Right lobe of liver (tissue), 6 donors: ENCODE data around the gene NANOG. TPM values are rescaled to one million over a fixed set of nuclear protein-coding genes. Genes with fewer than 3 reads are reported as not detected.
"Not testable (repeated sequence)": the region's sequence is repeated elsewhere in the genome, so short reads cannot be mapped to it uniquely, and the experiment has no call there.

Experiments used
- ATAC-seq, 4 donors: fragments of 200-7000 bp; cut with Tn5 transposase; one replicate each; pipeline ENCODE4 v1.9.1; 2020; ENCODE audit warnings: mild to moderate bottlenecking in 4 of 4, moderate library complexity in 4 of 4
- DNase-seq, 3 donors: peaks; one replicate each; pipeline ENCODE4 v3.0.0-alpha.2; 2020
- H3K27ac ChIP-seq, 3 donors: fragments of 200-600 bp; one replicate each; pipeline ENCODE4 v1.8.0; 2022
- H3K27me3 ChIP-seq, 2 donors: fragments of 200-600 bp; one replicate each; pipeline ENCODE4 v1.8.0; 2022
- H3K36me3 ChIP-seq, 4 donors: fragments of 200-600 bp; sonication (generic) in 1 of 4; one replicate each; pipeline versions ENCODE4 v1.5.1 to v1.8.0; 2017 to 2022; ENCODE audit warnings: control low read depth in 1 of 4
- H3K4me1 ChIP-seq, 4 donors: fragments of 200-600 bp; sonication (generic) in 1 of 4; one replicate each; pipeline versions ENCODE4 v1.5.1 to v1.8.0; 2017 to 2022; ENCODE audit warnings: control low read depth in 1 of 4
- H3K4me3 ChIP-seq, 3 donors: fragments of 200-600 bp; one replicate each; pipeline ENCODE4 v1.8.0; 2022
- H3K9me3 ChIP-seq, 4 donors: fragments of 200-600 bp; sonication (generic) in 1 of 4; one replicate each; pipeline versions ENCODE4 v1.5.1 to v1.8.0; 2017 to 2022; ENCODE audit warnings: control low read depth in 1 of 4
- CTCF ChIP-seq, 4 donors: fragments of 200-600 bp in 3 of 4; fragments of 450-650 bp in 1 of 4; IDR thresholded peaks; one replicate each; pipeline versions ENCODE4 v1.5.1 to v1.8.0; 2016 to 2022; ENCODE audit warnings: antibody characterized with exemption in 4 of 4, mild to moderate bottlenecking in 2 of 4
- POLR2A ChIP-seq: fragments of 450-650 bp; IDR thresholded peaks from one replicate; pipeline ENCODE4 v1.6.1; 2017; ENCODE audit warnings: antibody characterized with exemption, mild to moderate bottlenecking
- WGBS: methylation state at CpG from one replicate; pipeline ENCODE4 v1.1.6; 2018; ENCODE audit warnings: low coverage, low lambda C conversion rate; ENCODE audit not compliant: insufficient coverage; ENCODE audit errors: missing lambda C conversion rate; 5-methylcytosine and 5-hydroxymethylcytosine counted together
- intact Hi-C, 2 donors: fragments of 100-400 bp; cut with DNase I; formaldehyde crosslinking; loops; one replicate each; pipeline versions ENCODE4 v1.11.2 to v1.14.1; 2022
- small RNA-seq, 2 experiments: library from RNA; depleted of rRNA; stranded (forward); fragments of <200 nt; gene quantifications; one replicate each; pipeline ENCODE3, GENCODE V24; 2016
- total RNA-seq, 6 experiments: library from RNA; depleted of rRNA in 2 of 6; stranded (reverse); fragments of >200 nt in 2 of 6; fragmentation: NEBNext Ultra II Directional in 3 of 6; extraction: Animal tissue kit (Norgen Biotek cat#: 25700) in 3 of 6; gene quantifications; one replicate each; pipeline versions ENCODE4 v1.1.0 to v1.2.4, GENCODE V29; 2016 to 2023
- donor health status: DM: no; HTN: yes; CAD: no.
- donor health status: DM: no; HTN: no; CAD: no.
- donor health status: DM: no; HTN: no; CAD: no.
- donor health status: DM: no; HTN: yes; CAD: no.
- donor health status: DM: no; HTN: yes; CAD: no.

The NANOG gene
- total RNA-seq, 6 experiments from 2014 or later = 0.06 to 0.46 (median 0.28) TPM; not detected in 3

GRCh38 chr12:7842444-7842843, 53.2 kb downstream of the NANOG start:
- H3K4me1 ChIP-seq, H3K27me3 ChIP-seq, DNase-seq, ATAC-seq, H3K9me3 ChIP-seq, intact Hi-C loops, H3K4me3 ChIP-seq, H3K36me3 ChIP-seq, H3K27ac ChIP-seq: not testable (repeated sequence)
- WGBS = 96% methylated on average over 8 of the region's 9 CpGs

GRCh38 chr12:7843149-7843548, 53.9 kb downstream of the NANOG start:
- H3K4me1 ChIP-seq, H3K27ac ChIP-seq, H3K9me3 ChIP-seq, intact Hi-C loops, H3K36me3 ChIP-seq, H3K27me3 ChIP-seq, H3K4me3 ChIP-seq, DNase-seq: not testable (repeated sequence)
- peak in 3 of 4 donors; percentile 34 to 71 (median 48) for ATAC-seq
- 40% methylated on average over 5 of the region's 8 CpGs for WGBS

GRCh38 chr12:7843583-7843982, 54.4 kb downstream of the NANOG start:
- ATAC-seq = peak; percentile 47 to 76 (median 58)
- H3K36me3 ChIP-seq, H3K27me3 ChIP-seq, H3K4me1 ChIP-seq, H3K27ac ChIP-seq, H3K9me3 ChIP-seq, intact Hi-C loops, H3K4me3 ChIP-seq, DNase-seq: not testable (repeated sequence)
- 35% methylated on average over 3 of the region's 9 CpGs for WGBS

GRCh38 chr12:7844116-7844515, 54.9 kb downstream of the NANOG start:
- intact Hi-C loops = no loop called here
- no peak for DNase-seq
- Histone ChIP-seq H3K9me3 (no peaks in the 10 kb centered on the region), H3K36me3 (no peaks in the 10 kb centered on the region), H3K4me1 (peaks cover 0 to 5% (median 0%) of the 10 kb centered on the region in 4 donors), H3K4me3 (no peak overlapping the region), H3K27ac (no peak overlapping the region), H3K27me3 (no peaks in the 10 kb centered on the region)
- 56% methylated on average over 5 of the region's 5 CpGs for WGBS
- no peak for ATAC-seq
- no peak for TF ChIP-seq CTCF (IDR thresholded peaks at IDR 0.05)
- no peak for TF ChIP-seq POLR2A

GRCh38 chr12:7847226-7848097, 58.3 kb downstream of the NANOG start:
- DNase-seq, H3K27me3 ChIP-seq, intact Hi-C loops, H3K4me3 ChIP-seq, H3K9me3 ChIP-seq, H3K27ac ChIP-seq, H3K36me3 ChIP-seq, H3K4me1 ChIP-seq: not testable (repeated sequence)
- WGBS = 45% methylated on average over 2 of the region's 4 CpGs
- peak; percentile 57 to 92 (median 82) for ATAC-seq

GRCh38 chr12:7848098-7848422, 58.9 kb downstream of the NANOG start:
- H3K4me1 ChIP-seq, H3K27me3 ChIP-seq, intact Hi-C loops, H3K36me3 ChIP-seq, H3K27ac ChIP-seq, H3K4me3 ChIP-seq, ATAC-seq, H3K9me3 ChIP-seq, DNase-seq: not testable (repeated sequence)
- WGBS = 31% methylated on average over 2 of the region's 2 CpGs

Small RNA genes within 50 kb of the gene (small RNA-seq; reads per million reads assigned to genes)
- 0 reads per million in 2 experiments for gene RF00019

Other genes with a start within 250 kb of the NANOG start
- not detected for gene APOBEC1, start 123.5 kb upstream of the NANOG start, total RNA-seq
- gene GDF3, start 93.6 kb upstream of the NANOG start, total RNA-seq = not detected
- not detected for gene DPPA3, start 78.0 kb upstream of the NANOG start, total RNA-seq
- gene CLEC4C, start 42.0 kb upstream of the NANOG start, total RNA-seq = not detected
- not detected for gene NANOGNB, start 24.2 kb upstream of the NANOG start, total RNA-seq
- gene SLC2A14, start 83.5 kb downstream of the NANOG start, total RNA-seq = 100 to 1,000 TPM in 1 of 6 experiments, 1 to 10 TPM in 2, under 1 TPM in 3; 0.18 to 110 (median 0.95) TPM
- 10 to 100 TPM in 2 of 6 experiments, 1 to 10 TPM in 4; 6.6 to 53.5 (median 8.4) TPM for gene SLC2A3, start 146.8 kb downstream of the NANOG start, total RNA-seq
- 1 to 10 TPM; 4.4 to 5.7 (median 4.8) TPM for gene FOXJ2, start 243.3 kb downstream of the NANOG start, total RNA-seq